Measurements from ENCODE around the gene PRKN. TPM values are rescaled to one million over a fixed set of nuclear protein-coding genes. Genes with fewer than 3 reads are reported as not detected.
A peak's percentile ranks its signal among the peaks of the same experiment; 100 is the strongest.

PRKN gene
- total RNA-seq, 1 experiment from 2014 or later = 0.95 TPM

- in situ Hi-C loops (cut with HindIII; ENCODE audit: low pct_unique_long_range_greater_than_20kb, low sequenced_read_pairs) = no loop called here
- no peak for DNase-seq (ENCODE audit: low read depth, low spot score)
Measured at GRCh38 chr6:162343936-162344645, 383.5 kb downstream of the PRKN start.

GRCh38 chr6:162343198-162343935 is 384.2 kb downstream of the PRKN start:
- DNase-seq (ENCODE audit: low read depth, low spot score) = peak; percentile 41
- in situ Hi-C loops (cut with HindIII; ENCODE audit: low pct_unique_long_range_greater_than_20kb, low sequenced_read_pairs) = no loop called here

- DNase-seq (ENCODE audit: low read depth, low spot score) = no peak
- in situ Hi-C loops (cut with HindIII; ENCODE audit: low pct_unique_long_range_greater_than_20kb, low sequenced_read_pairs) = no loop called here
Measured at GRCh38 chr6:162337412-162337811, 390.2 kb downstream of the PRKN start.

GRCh38 chr6:162336359-162336758 is 391.2 kb downstream of the PRKN start:
- in situ Hi-C loops (cut with HindIII; ENCODE audit: low pct_unique_long_range_greater_than_20kb, low sequenced_read_pairs) = no loop called here

GRCh38 chr6:162332365-162332764 is 395.2 kb downstream of the PRKN start:
- no peak for DNase-seq (ENCODE audit: low read depth, low spot score)
- in situ Hi-C loops (cut with HindIII; ENCODE audit: low pct_unique_long_range_greater_than_20kb, low sequenced_read_pairs) = no loop called here

More at GRCh38 chr6:162336359-162336758, 391.2 kb downstream of the PRKN start:
- no peak for DNase-seq (ENCODE audit: low read depth, low spot score)

GRCh38 chr6:162331911-162332310 is 395.7 kb downstream of the PRKN start:
- in situ Hi-C loops (cut with HindIII; ENCODE audit: low pct_unique_long_range_greater_than_20kb, low sequenced_read_pairs) = no loop called here
- no peak for DNase-seq (ENCODE audit: low read depth, low spot score)

GRCh38 chr6:162325826-162326225 is 401.7 kb downstream of the PRKN start:
- no peak for DNase-seq (ENCODE audit: low read depth, low spot score)
- in situ Hi-C loops (cut with HindIII; ENCODE audit: low pct_unique_long_range_greater_than_20kb, low sequenced_read_pairs) = no loop called here

GRCh38 chr6:162325051-162325450 is 402.5 kb downstream of the PRKN start:
- DNase-seq (ENCODE audit: low read depth, low spot score) = no peak
- in situ Hi-C loops (cut with HindIII; ENCODE audit: low pct_unique_long_range_greater_than_20kb, low sequenced_read_pairs) = no loop called here

- in situ Hi-C loops (cut with HindIII; ENCODE audit: low pct_unique_long_range_greater_than_20kb, low sequenced_read_pairs) = no loop called here
- DNase-seq (ENCODE audit: low read depth, low spot score) = no peak
Measured at GRCh38 chr6:162315291-162315690, 412.3 kb downstream of the PRKN start.

- DNase-seq (ENCODE audit: low read depth, low spot score) = no peak
- in situ Hi-C loops (cut with HindIII; ENCODE audit: low pct_unique_long_range_greater_than_20kb, low sequenced_read_pairs) = no loop called here
Measured at GRCh38 chr6:162313922-162314660, 413.5 kb downstream of the PRKN start.

GRCh38 chr6:162307865-162308264 is 419.7 kb downstream of the PRKN start:
- DNase-seq (ENCODE audit: low read depth, low spot score) = peak; percentile 88
- in situ Hi-C loops (cut with HindIII; ENCODE audit: low pct_unique_long_range_greater_than_20kb, low sequenced_read_pairs) = no loop called here

- in situ Hi-C loops (cut with HindIII; ENCODE audit: low pct_unique_long_range_greater_than_20kb, low sequenced_read_pairs) = no loop called here
Measured at GRCh38 chr6:162306616-162307015, 420.9 kb downstream of the PRKN start.

GRCh38 chr6:162301128-162301527 is 426.4 kb downstream of the PRKN start:
- in situ Hi-C loops (cut with HindIII; ENCODE audit: low pct_unique_long_range_greater_than_20kb, low sequenced_read_pairs) = no loop called here
- no peak for DNase-seq (ENCODE audit: low read depth, low spot score)

More at GRCh38 chr6:162306616-162307015, 420.9 kb downstream of the PRKN start:
- no peak for DNase-seq (ENCODE audit: low read depth, low spot score)

- no peak for DNase-seq (ENCODE audit: low read depth, low spot score)
- in situ Hi-C loops (cut with HindIII; ENCODE audit: low pct_unique_long_range_greater_than_20kb, low sequenced_read_pairs) = no loop called here
Measured at GRCh38 chr6:162294029-162294428, 433.5 kb downstream of the PRKN start.

- in situ Hi-C loops (cut with HindIII; ENCODE audit: low pct_unique_long_range_greater_than_20kb, low sequenced_read_pairs) = no loop called here
- DNase-seq (ENCODE audit: low read depth, low spot score) = no peak
Measured at GRCh38 chr6:162292915-162293314, 434.7 kb downstream of the PRKN start.

GRCh38 chr6:162290846-162291465 is 436.6 kb downstream of the PRKN start:
- no peak for DNase-seq (ENCODE audit: low read depth, low spot score)
- in situ Hi-C loops (cut with HindIII; ENCODE audit: low pct_unique_long_range_greater_than_20kb, low sequenced_read_pairs) = no loop called here

GRCh38 chr6:162289972-162290371 is 437.6 kb downstream of the PRKN start:
- peak; percentile 13 for DNase-seq (ENCODE audit: low read depth, low spot score)
- in situ Hi-C loops (cut with HindIII; ENCODE audit: low pct_unique_long_range_greater_than_20kb, low sequenced_read_pairs) = no loop called here

- in situ Hi-C loops (cut with HindIII; ENCODE audit: low pct_unique_long_range_greater_than_20kb, low sequenced_read_pairs) = no loop called here
- no peak for DNase-seq (ENCODE audit: low read depth, low spot score)
Measured at GRCh38 chr6:162273986-162274385, 453.6 kb downstream of the PRKN start.
